KOPT-K1 (cell line): ENCODE results near the gene DGKI.

Source experiments
- H3K27ac ChIP-seq: fragments of 200-600 bp; sonication (generic); 2 replicates; pipeline ENCODE4 v1.5.1; 2016; ENCODE audit warnings: antibody characterized with exemption, mild to moderate bottlenecking, low read depth, low read length; ENCODE audit not compliant: poor library complexity, severe bottlenecking
- H3K36me3 ChIP-seq: fragments of 200-600 bp; sonication (generic); 2 replicates; pipeline ENCODE4 v1.5.1; 2017; ENCODE audit warnings: antibody characterized with exemption, mild to moderate bottlenecking, low read length, moderate library complexity; ENCODE audit not compliant: insufficient read depth
- H3K9me3 ChIP-seq: fragments of 200-600 bp; sonication (generic); 2 replicates; pipeline ENCODE4 v1.5.1; 2017; ENCODE audit warnings: antibody characterized with exemption, low read length, mild to moderate bottlenecking; ENCODE audit not compliant: insufficient read depth, poor library complexity, severe bottlenecking

The DGKI gene

GRCh38 chr7:137601642-137602041 lies 245.1 kb downstream of the DGKI start:
- Histone ChIP-seq H3K27ac (no peak overlapping the region), H3K9me3 (no peaks in the 10 kb centered on the region), H3K36me3 (no peaks in the 10 kb centered on the region)

GRCh38 chr7:137597856-137598255 lies 248.9 kb downstream of the DGKI start:
- Histone ChIP-seq H3K9me3 (no peaks in the 10 kb centered on the region), H3K36me3 (no peaks in the 10 kb centered on the region), H3K27ac (no peak overlapping the region)

- no peaks in the 10 kb centered on the region for H3K36me3 ChIP-seq
These were observed 253.6 kb downstream of the DGKI start for GRCh38 chr7:137593115-137593711.

GRCh38 chr7:137592232-137592896 lies 254.4 kb downstream of the DGKI start:
- Histone ChIP-seq H3K36me3 (no peaks in the 10 kb centered on the region), H3K9me3 (no peaks in the 10 kb centered on the region), H3K27ac (no peak overlapping the region)

More at GRCh38 chr7:137593115-137593711, 253.6 kb downstream of the DGKI start:
- Histone ChIP-seq H3K27ac (no peak overlapping the region), H3K9me3 (no peaks in the 10 kb centered on the region)

GRCh38 chr7:137591421-137591837 lies 255.3 kb downstream of the DGKI start:
- no peaks in the 10 kb centered on the region for H3K9me3 ChIP-seq
- no peaks in the 10 kb centered on the region for H3K36me3 ChIP-seq
- H3K27ac ChIP-seq, result no peak overlapping the region

- no peak overlapping the region for H3K27ac ChIP-seq
- no peaks in the 10 kb centered on the region for H3K36me3 ChIP-seq
- H3K9me3 ChIP-seq, result no peaks in the 10 kb centered on the region
These were observed 255.9 kb downstream of the DGKI start for GRCh38 chr7:137590756-137591305.

- Histone ChIP-seq H3K27ac (no peak overlapping the region), H3K36me3 (no peaks in the 10 kb centered on the region), H3K9me3 (no peaks in the 10 kb centered on the region)
These were observed 256.6 kb downstream of the DGKI start for GRCh38 chr7:137590071-137590755.

- no peaks in the 10 kb centered on the region for H3K36me3 ChIP-seq
- H3K9me3 ChIP-seq, result no peaks in the 10 kb centered on the region
- no peak overlapping the region for H3K27ac ChIP-seq
These were observed 259.4 kb downstream of the DGKI start for GRCh38 chr7:137587326-137587725.

GRCh38 chr7:137585591-137585990 lies 261.2 kb downstream of the DGKI start:
- Histone ChIP-seq H3K27ac (no peak overlapping the region), H3K36me3 (no peaks in the 10 kb centered on the region), H3K9me3 (no peaks in the 10 kb centered on the region)

GRCh38 chr7:137583172-137583571 lies 263.6 kb downstream of the DGKI start:
- Histone ChIP-seq H3K36me3 (no peaks in the 10 kb centered on the region), H3K9me3 (no peaks in the 10 kb centered on the region), H3K27ac (no peak overlapping the region)

- no peaks in the 10 kb centered on the region for H3K9me3 ChIP-seq
- no peak overlapping the region for H3K27ac ChIP-seq
- H3K36me3 ChIP-seq, result no peaks in the 10 kb centered on the region
These were observed 266.7 kb downstream of the DGKI start for GRCh38 chr7:137579913-137580640.

- Histone ChIP-seq H3K36me3 (no peaks in the 10 kb centered on the region), H3K27ac (no peak overlapping the region), H3K9me3 (no peaks in the 10 kb centered on the region)
These were observed 268.2 kb downstream of the DGKI start for GRCh38 chr7:137578541-137578940.

- Histone ChIP-seq H3K27ac (no peak overlapping the region), H3K36me3 (no peaks in the 10 kb centered on the region), H3K9me3 (no peaks in the 10 kb centered on the region)
These were observed 269.6 kb downstream of the DGKI start for GRCh38 chr7:137577184-137577583.

GRCh38 chr7:137576481-137576880 lies 270.3 kb downstream of the DGKI start:
- H3K36me3 ChIP-seq, result no peaks in the 10 kb centered on the region
- H3K27ac ChIP-seq, result no peak overlapping the region
- H3K9me3 ChIP-seq, result no peaks in the 10 kb centered on the region

- Histone ChIP-seq H3K9me3 (no peaks in the 10 kb centered on the region), H3K36me3 (no peaks in the 10 kb centered on the region), H3K27ac (no peak overlapping the region)
These were observed 272.0 kb downstream of the DGKI start for GRCh38 chr7:137574812-137575211.
